ENCODE data around the gene CBY1.

DNA sequence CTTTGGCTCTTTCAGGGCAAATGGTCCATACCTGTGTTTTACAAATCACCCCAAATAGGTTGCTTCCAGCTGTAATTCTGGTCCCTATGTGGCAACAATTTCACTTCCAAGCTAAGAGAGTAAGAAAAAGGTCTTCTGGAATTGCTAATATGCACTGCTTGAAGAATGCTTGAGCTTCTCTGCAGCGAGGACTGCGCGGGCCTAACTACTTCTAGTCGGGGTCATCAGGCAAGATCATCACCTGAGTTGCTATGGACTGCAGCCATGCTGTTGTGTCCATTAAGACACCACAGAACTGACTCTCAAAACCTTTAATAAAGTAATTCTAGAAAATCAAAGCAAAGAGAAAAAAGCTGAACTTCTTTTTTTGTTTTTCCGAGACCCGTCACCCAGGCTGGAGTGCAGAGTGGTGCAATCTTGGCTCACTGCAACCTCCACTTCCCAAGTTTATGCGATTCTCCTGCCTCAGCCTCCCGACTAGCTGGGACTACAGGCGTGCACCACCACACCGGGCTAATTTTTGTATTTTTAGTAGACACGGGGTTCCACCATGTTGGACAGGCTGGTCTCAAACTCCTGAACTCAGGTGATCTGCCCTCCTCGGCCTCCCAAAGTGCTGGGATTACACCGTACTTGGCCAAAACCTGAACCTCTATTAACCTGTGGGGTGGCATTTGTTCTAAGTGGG lies 42.1 kb downstream of the CBY1 start:
- TF ChIP-seq, protein P1, sequence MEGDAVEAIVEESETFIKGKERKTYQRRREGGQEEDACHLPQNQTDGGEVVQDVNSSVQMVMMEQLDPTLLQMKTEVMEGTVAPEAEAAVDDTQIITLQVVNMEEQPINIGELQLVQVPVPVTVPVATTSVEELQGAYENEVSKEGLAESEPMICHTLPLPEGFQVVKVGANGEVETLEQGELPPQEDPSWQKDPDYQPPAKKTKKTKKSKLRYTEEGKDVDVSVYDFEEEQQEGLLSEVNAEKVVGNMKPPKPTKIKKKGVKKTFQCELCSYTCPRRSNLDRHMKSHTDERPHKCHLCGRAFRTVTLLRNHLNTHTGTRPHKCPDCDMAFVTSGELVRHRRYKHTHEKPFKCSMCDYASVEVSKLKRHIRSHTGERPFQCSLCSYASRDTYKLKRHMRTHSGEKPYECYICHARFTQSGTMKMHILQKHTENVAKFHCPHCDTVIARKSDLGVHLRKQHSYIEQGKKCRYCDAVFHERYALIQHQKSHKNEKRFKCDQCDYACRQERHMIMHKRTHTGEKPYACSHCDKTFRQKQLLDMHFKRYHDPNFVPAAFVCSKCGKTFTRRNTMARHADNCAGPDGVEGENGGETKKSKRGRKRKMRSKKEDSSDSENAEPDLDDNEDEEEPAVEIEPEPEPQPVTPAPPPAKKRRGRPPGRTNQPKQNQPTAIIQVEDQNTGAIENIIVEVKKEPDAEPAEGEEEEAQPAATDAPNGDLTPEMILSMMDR (IDR thresholded peaks at IDR 0.05), result no peak
- no peak for TF ChIP-seq POLR2A (IDR thresholded peaks at IDR 0.05)

Data from esophagus squamous epithelium (tissue), 4 donors.